GM19023 (cell line): ENCODE results near the gene TMEFF1.
"Not testable (repeated sequence)": the region's sequence is repeated elsewhere in the genome, so short reads cannot be mapped to it uniquely, and the experiment has no call there.

Source experiments
- ATAC-seq: cut with Tn5 transposase; IDR thresholded peaks from one replicate; pipeline ENCODE4 v1.9.1; 2021; ENCODE audit warnings: mild to moderate bottlenecking, moderate library complexity; ENCODE audit not compliant: unreplicated experiment

The TMEFF1 gene

GRCh38 chr9:100488177-100488576, 15.2 kb downstream of the TMEFF1 start:
- no peak for ATAC-seq

- ATAC-seq, result no peak
Measured at GRCh38 chr9:100489836-100490235, 16.9 kb downstream of the TMEFF1 start.

GRCh38 chr9:100492952-100493351, 20.0 kb downstream of the TMEFF1 start:
- ATAC-seq, result no peak

- no peak for ATAC-seq
Measured at GRCh38 chr9:100498592-100498991, 25.6 kb downstream of the TMEFF1 start.

- no peak for ATAC-seq
Measured at GRCh38 chr9:100499460-100499859, 26.5 kb downstream of the TMEFF1 start.

- no peak for ATAC-seq
Measured at GRCh38 chr9:100499866-100500265, 26.9 kb downstream of the TMEFF1 start.

GRCh38 chr9:100505564-100506159, 32.7 kb downstream of the TMEFF1 start:
- ATAC-seq, result no peak

- peak; percentile 45 for ATAC-seq
Measured at GRCh38 chr9:100507350-100507749, 34.4 kb downstream of the TMEFF1 start.

GRCh38 chr9:100511205-100511604, 38.3 kb downstream of the TMEFF1 start:
- no peak for ATAC-seq

GRCh38 chr9:100515578-100516494, 42.9 kb downstream of the TMEFF1 start:
- no peak for ATAC-seq

- ATAC-seq, result no peak
Measured at GRCh38 chr9:100521282-100521681, 48.3 kb downstream of the TMEFF1 start.

GRCh38 chr9:100525563-100525962, 52.6 kb downstream of the TMEFF1 start:
- no peak for ATAC-seq

GRCh38 chr9:100527180-100527794, 54.3 kb downstream of the TMEFF1 start:
- ATAC-seq, result not testable (repeated sequence)

GRCh38 chr9:100534401-100534800, 61.5 kb downstream of the TMEFF1 start:
- no peak for ATAC-seq

- no peak for ATAC-seq
Measured at GRCh38 chr9:100540327-100540726, 67.4 kb downstream of the TMEFF1 start.

- no peak for ATAC-seq
Measured at GRCh38 chr9:100549048-100549447, 76.1 kb downstream of the TMEFF1 start.

GRCh38 chr9:100554935-100555401, 82.0 kb downstream of the TMEFF1 start:
- ATAC-seq, result peak; percentile 62

GRCh38 chr9:100555471-100555870, 82.5 kb downstream of the TMEFF1 start:
- ATAC-seq, result peak; percentile 49

GRCh38 chr9:100557053-100557452, 84.1 kb downstream of the TMEFF1 start:
- no peak for ATAC-seq

- no peak for ATAC-seq
Measured at GRCh38 chr9:100561256-100561655, 88.3 kb downstream of the TMEFF1 start.

- ATAC-seq, result no peak
Measured at GRCh38 chr9:100567856-100568255, 94.9 kb downstream of the TMEFF1 start.
